Neural cell (in vitro differentiated cells): Measurements from ENCODE around the gene CCIN.

Source experiments
- EP300 ChIP-seq: fragments of 450-650 bp; conservative IDR thresholded peaks from 2 replicates; pipeline ENCODE4 v1.6.1; 2014; ENCODE audit warnings: antibody characterized with exemption, mild to moderate bottlenecking, moderate library complexity; ENCODE audit not compliant: poor library complexity, severe bottlenecking
- EZH2 ChIP-seq: fragments of 200-600, 300-800 bp; shearing (Covaris generic), sonication (generic); IDR thresholded peaks from 2 replicates; pipeline ENCODE4 v1.6.1; 2014; ENCODE audit warnings: antibody characterized with exemption, low read length, borderline replicate concordance, mild to moderate bottlenecking; ENCODE audit not compliant: insufficient read depth, poor library complexity, severe bottlenecking
- MXI1 ChIP-seq: fragments of 450-650 bp; conservative IDR thresholded peaks from 2 replicates; pipeline ENCODE4 v1.6.1; 2014; ENCODE audit warnings: antibody characterized with exemption, mild to moderate bottlenecking; ENCODE audit not compliant: poor library complexity, severe bottlenecking
- POLR2AphosphoS5 ChIP-seq: IDR thresholded peaks from 2 replicates; pipeline ENCODE4 v1.6.1; 2012
- RAD21 ChIP-seq: fragments of 450-650 bp; conservative IDR thresholded peaks from 2 replicates; pipeline ENCODE4 v1.6.1; 2014; ENCODE audit warnings: antibody characterized with exemption, mild to moderate bottlenecking, moderate library complexity
- SMC3 ChIP-seq: fragments of 450-650 bp; conservative IDR thresholded peaks from 2 replicates; pipeline ENCODE4 v1.6.1; 2014; ENCODE audit warnings: antibody characterized with exemption, mild to moderate bottlenecking, moderate library complexity; ENCODE audit not compliant: poor library complexity
- TAF1 ChIP-seq: IDR thresholded peaks from 2 replicates; pipeline ENCODE4 v1.6.1; 2012; ENCODE audit warnings: low read depth
- TF ChIP-seq, protein P1 (sequence below): fragments of 450-650 bp; IDR thresholded peaks from 2 replicates; pipeline ENCODE4 v1.5.1; 2014; ENCODE audit warnings: antibody characterized with exemption, mild to moderate bottlenecking, moderate library complexity; ENCODE audit not compliant: poor library complexity, severe bottlenecking
- TF ChIP-seq, protein P2 (sequence below): IDR thresholded peaks from 2 replicates; pipeline ENCODE4 v1.6.1; 2012; ENCODE audit warnings: borderline replicate concordance

DNA sequence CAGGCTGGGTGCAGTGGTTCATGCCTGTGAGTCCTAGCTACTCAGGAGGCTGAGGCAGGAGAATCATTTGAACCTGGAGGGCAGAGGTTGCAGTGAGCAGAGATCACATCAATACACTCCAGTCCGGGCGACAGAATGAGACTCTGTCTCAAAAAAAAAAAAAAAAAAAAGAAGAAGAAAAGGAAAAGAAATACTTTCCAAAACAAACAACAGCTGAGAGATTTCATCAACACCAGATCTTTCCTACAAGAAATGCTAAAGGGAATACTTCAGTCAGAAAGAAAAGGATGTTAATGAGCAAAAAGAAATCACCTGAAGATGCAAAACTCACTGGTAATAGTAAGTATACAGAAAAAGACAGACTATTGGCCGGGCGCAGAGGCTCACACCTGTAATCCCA, 8.4 kb downstream of the CCIN start:
- TF ChIP-seq, protein P1, sequence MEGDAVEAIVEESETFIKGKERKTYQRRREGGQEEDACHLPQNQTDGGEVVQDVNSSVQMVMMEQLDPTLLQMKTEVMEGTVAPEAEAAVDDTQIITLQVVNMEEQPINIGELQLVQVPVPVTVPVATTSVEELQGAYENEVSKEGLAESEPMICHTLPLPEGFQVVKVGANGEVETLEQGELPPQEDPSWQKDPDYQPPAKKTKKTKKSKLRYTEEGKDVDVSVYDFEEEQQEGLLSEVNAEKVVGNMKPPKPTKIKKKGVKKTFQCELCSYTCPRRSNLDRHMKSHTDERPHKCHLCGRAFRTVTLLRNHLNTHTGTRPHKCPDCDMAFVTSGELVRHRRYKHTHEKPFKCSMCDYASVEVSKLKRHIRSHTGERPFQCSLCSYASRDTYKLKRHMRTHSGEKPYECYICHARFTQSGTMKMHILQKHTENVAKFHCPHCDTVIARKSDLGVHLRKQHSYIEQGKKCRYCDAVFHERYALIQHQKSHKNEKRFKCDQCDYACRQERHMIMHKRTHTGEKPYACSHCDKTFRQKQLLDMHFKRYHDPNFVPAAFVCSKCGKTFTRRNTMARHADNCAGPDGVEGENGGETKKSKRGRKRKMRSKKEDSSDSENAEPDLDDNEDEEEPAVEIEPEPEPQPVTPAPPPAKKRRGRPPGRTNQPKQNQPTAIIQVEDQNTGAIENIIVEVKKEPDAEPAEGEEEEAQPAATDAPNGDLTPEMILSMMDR, result no peak
- TF ChIP-seq POLR2AphosphoS5 (no peak), EP300 (no peak), EZH2 (no peak), RAD21 (no peak), TAF1 (no peak), MXI1 (no peak), SMC3 (no peak)
- TF ChIP-seq, protein P2, sequence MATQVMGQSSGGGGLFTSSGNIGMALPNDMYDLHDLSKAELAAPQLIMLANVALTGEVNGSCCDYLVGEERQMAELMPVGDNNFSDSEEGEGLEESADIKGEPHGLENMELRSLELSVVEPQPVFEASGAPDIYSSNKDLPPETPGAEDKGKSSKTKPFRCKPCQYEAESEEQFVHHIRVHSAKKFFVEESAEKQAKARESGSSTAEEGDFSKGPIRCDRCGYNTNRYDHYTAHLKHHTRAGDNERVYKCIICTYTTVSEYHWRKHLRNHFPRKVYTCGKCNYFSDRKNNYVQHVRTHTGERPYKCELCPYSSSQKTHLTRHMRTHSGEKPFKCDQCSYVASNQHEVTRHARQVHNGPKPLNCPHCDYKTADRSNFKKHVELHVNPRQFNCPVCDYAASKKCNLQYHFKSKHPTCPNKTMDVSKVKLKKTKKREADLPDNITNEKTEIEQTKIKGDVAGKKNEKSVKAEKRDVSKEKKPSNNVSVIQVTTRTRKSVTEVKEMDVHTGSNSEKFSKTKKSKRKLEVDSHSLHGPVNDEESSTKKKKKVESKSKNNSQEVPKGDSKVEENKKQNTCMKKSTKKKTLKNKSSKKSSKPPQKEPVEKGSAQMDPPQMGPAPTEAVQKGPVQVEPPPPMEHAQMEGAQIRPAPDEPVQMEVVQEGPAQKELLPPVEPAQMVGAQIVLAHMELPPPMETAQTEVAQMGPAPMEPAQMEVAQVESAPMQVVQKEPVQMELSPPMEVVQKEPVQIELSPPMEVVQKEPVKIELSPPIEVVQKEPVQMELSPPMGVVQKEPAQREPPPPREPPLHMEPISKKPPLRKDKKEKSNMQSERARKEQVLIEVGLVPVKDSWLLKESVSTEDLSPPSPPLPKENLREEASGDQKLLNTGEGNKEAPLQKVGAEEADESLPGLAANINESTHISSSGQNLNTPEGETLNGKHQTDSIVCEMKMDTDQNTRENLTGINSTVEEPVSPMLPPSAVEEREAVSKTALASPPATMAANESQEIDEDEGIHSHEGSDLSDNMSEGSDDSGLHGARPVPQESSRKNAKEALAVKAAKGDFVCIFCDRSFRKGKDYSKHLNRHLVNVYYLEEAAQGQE, result no peak
